Hypothalamus (tissue), 51 donors: Measurements from ENCODE around the gene EMB.
"Not testable (repeated sequence)": the region's sequence is repeated elsewhere in the genome, so short reads cannot be mapped to it uniquely, and the experiment has no call there.

Experiments used
- DNase-seq, 51 donors: peaks; one replicate each; lab custom pipeline; 2025; lab: John Stamatoyannopoulos, UW

The EMB gene

GRCh38 chr5:50440651-50441492 is at the start of gene EMB:
EMB (minus strand) TSS chr5:50441288; CDS start chr5:50441151, 137 bp downstream.
- peak in 32 of 51 donors; percentile 0 to 61 (median 20) for DNase-seq

GRCh38 chr5:50489491-50489890 is 48.4 kb upstream of the EMB start:
- DNase-seq, result not testable (repeated sequence)

- DNase-seq, result not testable (repeated sequence)
Measured at GRCh38 chr5:50478790-50479189, 37.7 kb upstream of the EMB start.

- DNase-seq, result no peak
Measured at GRCh38 chr5:50476549-50476948, 35.5 kb upstream of the EMB start.

GRCh38 chr5:50465015-50465414 is 23.9 kb upstream of the EMB start:
- not testable (repeated sequence) for DNase-seq

GRCh38 chr5:50463726-50464125 is 22.6 kb upstream of the EMB start:
- no peak for DNase-seq

GRCh38 chr5:50463047-50463446 is 22.0 kb upstream of the EMB start:
- no peak for DNase-seq

GRCh38 chr5:50462579-50462978 is 21.5 kb upstream of the EMB start:
- DNase-seq, result not testable (repeated sequence)

- not testable (repeated sequence) for DNase-seq
Measured at GRCh38 chr5:50458372-50458771, 17.3 kb upstream of the EMB start.

GRCh38 chr5:50449241-50449640 is 8.2 kb upstream of the EMB start:
- DNase-seq, result not testable (repeated sequence)

- DNase-seq, result no peak
Measured at GRCh38 chr5:50447941-50448340, 6.9 kb upstream of the EMB start.

GRCh38 chr5:50447228-50447627 is 6.1 kb upstream of the EMB start:
- no peak for DNase-seq

- no peak for DNase-seq
Measured at GRCh38 chr5:50445296-50445949, 4.3 kb upstream of the EMB start.

GRCh38 chr5:50442559-50443539 is 1.8 kb upstream of the EMB start:
- not testable (repeated sequence) for DNase-seq

GRCh38 chr5:50441493-50441955 is 436 bp upstream of the EMB start:
- DNase-seq, result peak in 1 of 51 donors; percentile 9

GRCh38 chr5:50439221-50439620 is 1.9 kb downstream of the EMB start:
- no peak for DNase-seq

- DNase-seq, result not testable (repeated sequence)
Measured at GRCh38 chr5:50438060-50438459, 3.0 kb downstream of the EMB start.

- DNase-seq, result no peak
Measured at GRCh38 chr5:50435168-50435567, 5.9 kb downstream of the EMB start.

GRCh38 chr5:50431133-50431904 is 9.8 kb downstream of the EMB start:
- not testable (repeated sequence) for DNase-seq
